GM19025 (cell line): ENCODE results near the gene MICAL2.

Experiments used
- ATAC-seq: cut with Tn5 transposase; IDR thresholded peaks from one replicate; pipeline ENCODE4 v1.9.1; 2021; ENCODE audit warnings: mild to moderate bottlenecking, low read depth, moderate library complexity; ENCODE audit not compliant: unreplicated experiment

The MICAL2 gene

GRCh38 chr11:12075822-12076821 lies 34.3 kb upstream of the MICAL2 start:
- ATAC-seq: no peak

GRCh38 chr11:12076840-12077534 lies 33.4 kb upstream of the MICAL2 start:
- ATAC-seq: no peak

GRCh38 chr11:12077535-12078280 lies 32.7 kb upstream of the MICAL2 start:
- no peak for ATAC-seq

GRCh38 chr11:12079726-12080556 lies 30.4 kb upstream of the MICAL2 start:
- ATAC-seq: no peak

GRCh38 chr11:12083380-12083779 lies 27.0 kb upstream of the MICAL2 start:
- ATAC-seq: no peak

GRCh38 chr11:12084256-12084655 lies 26.1 kb upstream of the MICAL2 start:
- ATAC-seq: no peak

- ATAC-seq: no peak
Observed at GRCh38 chr11:12085371-12086251, 24.8 kb upstream of the MICAL2 start.

GRCh38 chr11:12086271-12087074 lies 23.9 kb upstream of the MICAL2 start:
- ATAC-seq: no peak

- ATAC-seq: no peak
Observed at GRCh38 chr11:12087075-12088004, 23.1 kb upstream of the MICAL2 start.

GRCh38 chr11:12088047-12088481 lies 22.3 kb upstream of the MICAL2 start:
- no peak for ATAC-seq

- ATAC-seq: no peak
Observed at GRCh38 chr11:12088531-12088930, 21.9 kb upstream of the MICAL2 start.

- no peak for ATAC-seq
Observed at GRCh38 chr11:12089041-12089440, 21.3 kb upstream of the MICAL2 start.

GRCh38 chr11:12089473-12089872 lies 20.9 kb upstream of the MICAL2 start:
- no peak for ATAC-seq

- no peak for ATAC-seq
Observed at GRCh38 chr11:12090061-12090591, 20.3 kb upstream of the MICAL2 start.

- ATAC-seq: no peak
Observed at GRCh38 chr11:12090761-12091258, 19.6 kb upstream of the MICAL2 start.

- no peak for ATAC-seq
Observed at GRCh38 chr11:12091956-12092558, 18.3 kb upstream of the MICAL2 start.
